ENCODE data around the gene PIK3C3. TPM values are rescaled to one million over a fixed set of nuclear protein-coding genes. Genes with fewer than 3 reads are reported as not detected.

The PIK3C3 gene
- total and polyA plus RNA-seq, 4 donors, result 12.2 to 25.8 (median 15.8) TPM

DNA sequence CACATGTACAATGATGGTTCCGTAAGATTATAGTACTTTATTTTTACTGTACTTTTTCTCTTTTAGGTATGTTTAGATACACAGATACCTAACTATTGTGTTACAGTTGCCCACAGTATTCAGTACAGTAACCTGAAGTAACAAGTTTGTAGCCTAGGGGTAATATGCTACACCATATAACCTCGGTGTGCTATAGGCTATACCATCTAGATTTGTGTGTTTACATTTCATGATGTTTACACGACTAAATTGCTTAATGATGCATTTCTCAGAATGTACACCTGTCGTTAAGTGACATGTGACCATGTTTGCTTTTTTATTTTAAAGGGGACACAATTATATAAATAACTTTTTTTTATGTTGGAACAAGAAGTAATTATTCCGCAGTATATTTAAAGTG, 34.5 kb downstream of the PIK3C3 start:
- WGBS, result 87% methylated on average over 5 of the region's 5 CpGs
- H3K9ac ChIP-seq (ENCODE audit: low read depth in 1 of 2, low read length in 2 of 2), result no peak overlapping the region
- H3K4me1 ChIP-seq (ENCODE audit: control insufficient read depth in 4 of 4, insufficient read depth in 4 of 4, low read length in 3 of 4), result no peaks in the 10 kb centered on the region
- no peaks in the 10 kb centered on the region for H3K9me3 ChIP-seq (ENCODE audit: control insufficient read depth in 4 of 4, low read length in 3 of 4)
- DNase-seq (ENCODE audit: low spot score), result no peak
- H3K27ac ChIP-seq (ENCODE audit: low read depth in 1 of 2, low read length in 2 of 2), result no peak overlapping the region
- TF ChIP-seq NR2F2 (IDR thresholded peaks at IDR 0.05) (no peak), HNF4G (IDR thresholded peaks at IDR 0.05) (no peak), EGR1 (IDR thresholded peaks at IDR 0.05; ENCODE audit: low read depth in 2 of 2) (no peak), RAD21 (IDR thresholded peaks at IDR 0.05) (no peak), YY1 (IDR thresholded peaks at IDR 0.05) (no peak)
- TF ChIP-seq, protein P1, sequence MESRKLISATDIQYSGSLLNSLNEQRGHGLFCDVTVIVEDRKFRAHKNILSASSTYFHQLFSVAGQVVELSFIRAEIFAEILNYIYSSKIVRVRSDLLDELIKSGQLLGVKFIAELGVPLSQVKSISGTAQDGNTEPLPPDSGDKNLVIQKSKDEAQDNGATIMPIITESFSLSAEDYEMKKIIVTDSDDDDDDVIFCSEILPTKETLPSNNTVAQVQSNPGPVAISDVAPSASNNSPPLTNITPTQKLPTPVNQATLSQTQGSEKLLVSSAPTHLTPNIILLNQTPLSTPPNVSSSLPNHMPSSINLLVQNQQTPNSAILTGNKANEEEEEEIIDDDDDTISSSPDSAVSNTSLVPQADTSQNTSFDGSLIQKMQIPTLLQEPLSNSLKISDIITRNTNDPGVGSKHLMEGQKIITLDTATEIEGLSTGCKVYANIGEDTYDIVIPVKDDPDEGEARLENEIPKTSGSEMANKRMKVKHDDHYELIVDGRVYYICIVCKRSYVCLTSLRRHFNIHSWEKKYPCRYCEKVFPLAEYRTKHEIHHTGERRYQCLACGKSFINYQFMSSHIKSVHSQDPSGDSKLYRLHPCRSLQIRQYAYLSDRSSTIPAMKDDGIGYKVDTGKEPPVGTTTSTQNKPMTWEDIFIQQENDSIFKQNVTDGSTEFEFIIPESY (IDR thresholded peaks at IDR 0.05), result no peak
- TF ChIP-seq, protein P2, sequence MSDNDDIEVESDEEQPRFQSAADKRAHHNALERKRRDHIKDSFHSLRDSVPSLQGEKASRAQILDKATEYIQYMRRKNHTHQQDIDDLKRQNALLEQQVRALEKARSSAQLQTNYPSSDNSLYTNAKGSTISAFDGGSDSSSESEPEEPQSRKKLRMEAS (IDR thresholded peaks at IDR 0.05), result no peak
- H3K4me3 ChIP-seq (ENCODE audit: low read depth in 1 of 3, low read length in 3 of 3), result no peak overlapping the region
- H3K36me3 ChIP-seq (ENCODE audit: control insufficient read depth in 4 of 4, insufficient read depth in 3 of 4, low read depth in 1 of 4, low read length in 3 of 4), result peaks cover 3 to 22% (median 11%) of the 10 kb centered on the region in 4 donors
- no peaks in the 10 kb centered on the region for H3K27me3 ChIP-seq (ENCODE audit: control insufficient read depth in 4 of 4, insufficient read depth in 4 of 4, low read length in 3 of 4)

DNA sequence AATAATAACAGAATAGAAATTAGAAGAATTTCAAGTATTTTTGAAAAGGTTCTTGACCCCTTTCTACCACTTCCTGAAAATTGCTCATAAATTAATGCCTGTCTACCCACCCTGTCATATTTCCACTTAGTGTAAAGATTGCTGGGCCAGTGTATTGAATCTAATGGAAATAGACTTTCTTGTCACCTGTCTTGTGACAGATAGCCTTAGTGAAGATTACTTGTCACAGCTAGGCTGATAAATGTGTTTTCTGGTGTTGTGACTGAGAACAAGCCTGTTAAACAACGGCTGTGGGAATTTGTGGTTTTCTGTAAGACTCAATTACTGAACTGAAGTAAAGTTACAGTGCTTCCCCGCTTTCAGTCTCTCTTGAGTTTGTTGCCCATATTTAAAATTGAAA, 37.0 kb downstream of the PIK3C3 start:
- Histone ChIP-seq H3K9ac (ENCODE audit: low read depth in 1 of 2, low read length in 2 of 2) (no peak overlapping the region), H3K27me3 (ENCODE audit: control insufficient read depth in 4 of 4, insufficient read depth in 4 of 4, low read length in 3 of 4) (no peaks in the 10 kb centered on the region), H3K4me1 (ENCODE audit: control insufficient read depth in 4 of 4, insufficient read depth in 4 of 4, low read length in 3 of 4) (no peaks in the 10 kb centered on the region), H3K9me3 (ENCODE audit: control insufficient read depth in 4 of 4, low read length in 3 of 4) (no peaks in the 10 kb centered on the region), H3K27ac (ENCODE audit: low read depth in 1 of 2, low read length in 2 of 2) (no peak overlapping the region), H3K4me3 (ENCODE audit: low read depth in 1 of 3, low read length in 3 of 3) (no peak overlapping the region), H3K36me3 (ENCODE audit: control insufficient read depth in 4 of 4, insufficient read depth in 3 of 4, low read depth in 1 of 4, low read length in 3 of 4) (peaks cover 2 to 21% (median 15%) of the 10 kb centered on the region in 4 donors)
- 83% methylated on average over 2 of the region's 2 CpGs for WGBS
- no peak for DNase-seq (ENCODE audit: low spot score)
- TF ChIP-seq HNF4A (conservative IDR thresholded peaks at IDR 0.05) (no peak), FOXA1 (IDR thresholded peaks at IDR 0.05) (no peak), JUND (IDR thresholded peaks at IDR 0.05) (no peak), EGR1 (IDR thresholded peaks at IDR 0.05; ENCODE audit: low read depth in 2 of 2) (no peak), HNF4G (IDR thresholded peaks at IDR 0.05) (no peak), TAF1 (conservative IDR thresholded peaks at IDR 0.05) (no peak), FOXA2 (IDR thresholded peaks at IDR 0.05) (no peak), RAD21 (IDR thresholded peaks at IDR 0.05) (no peak), GABPA (IDR thresholded peaks at IDR 0.05 in 1 of 2, conservative IDR thresholded peaks at IDR 0.05 in 1 of 2) (no peak), SP1 (IDR thresholded peaks at IDR 0.05) (no peak), RXRA (IDR thresholded peaks at IDR 0.05) (no peak), NR2F2 (IDR thresholded peaks at IDR 0.05) (no peak)
- TF ChIP-seq, protein P1 (IDR thresholded peaks at IDR 0.05), result no peak
- TF ChIP-seq, protein P3, sequence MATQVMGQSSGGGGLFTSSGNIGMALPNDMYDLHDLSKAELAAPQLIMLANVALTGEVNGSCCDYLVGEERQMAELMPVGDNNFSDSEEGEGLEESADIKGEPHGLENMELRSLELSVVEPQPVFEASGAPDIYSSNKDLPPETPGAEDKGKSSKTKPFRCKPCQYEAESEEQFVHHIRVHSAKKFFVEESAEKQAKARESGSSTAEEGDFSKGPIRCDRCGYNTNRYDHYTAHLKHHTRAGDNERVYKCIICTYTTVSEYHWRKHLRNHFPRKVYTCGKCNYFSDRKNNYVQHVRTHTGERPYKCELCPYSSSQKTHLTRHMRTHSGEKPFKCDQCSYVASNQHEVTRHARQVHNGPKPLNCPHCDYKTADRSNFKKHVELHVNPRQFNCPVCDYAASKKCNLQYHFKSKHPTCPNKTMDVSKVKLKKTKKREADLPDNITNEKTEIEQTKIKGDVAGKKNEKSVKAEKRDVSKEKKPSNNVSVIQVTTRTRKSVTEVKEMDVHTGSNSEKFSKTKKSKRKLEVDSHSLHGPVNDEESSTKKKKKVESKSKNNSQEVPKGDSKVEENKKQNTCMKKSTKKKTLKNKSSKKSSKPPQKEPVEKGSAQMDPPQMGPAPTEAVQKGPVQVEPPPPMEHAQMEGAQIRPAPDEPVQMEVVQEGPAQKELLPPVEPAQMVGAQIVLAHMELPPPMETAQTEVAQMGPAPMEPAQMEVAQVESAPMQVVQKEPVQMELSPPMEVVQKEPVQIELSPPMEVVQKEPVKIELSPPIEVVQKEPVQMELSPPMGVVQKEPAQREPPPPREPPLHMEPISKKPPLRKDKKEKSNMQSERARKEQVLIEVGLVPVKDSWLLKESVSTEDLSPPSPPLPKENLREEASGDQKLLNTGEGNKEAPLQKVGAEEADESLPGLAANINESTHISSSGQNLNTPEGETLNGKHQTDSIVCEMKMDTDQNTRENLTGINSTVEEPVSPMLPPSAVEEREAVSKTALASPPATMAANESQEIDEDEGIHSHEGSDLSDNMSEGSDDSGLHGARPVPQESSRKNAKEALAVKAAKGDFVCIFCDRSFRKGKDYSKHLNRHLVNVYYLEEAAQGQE (IDR thresholded peaks at IDR 0.05), result no peak
- TF ChIP-seq, protein P4, sequence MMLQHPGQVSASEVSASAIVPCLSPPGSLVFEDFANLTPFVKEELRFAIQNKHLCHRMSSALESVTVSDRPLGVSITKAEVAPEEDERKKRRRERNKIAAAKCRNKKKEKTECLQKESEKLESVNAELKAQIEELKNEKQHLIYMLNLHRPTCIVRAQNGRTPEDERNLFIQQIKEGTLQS (IDR thresholded peaks at IDR 0.05), result no peak
- TF ChIP-seq, protein P2 (IDR thresholded peaks at IDR 0.05), result no peak
- TF ChIP-seq, protein P5, sequence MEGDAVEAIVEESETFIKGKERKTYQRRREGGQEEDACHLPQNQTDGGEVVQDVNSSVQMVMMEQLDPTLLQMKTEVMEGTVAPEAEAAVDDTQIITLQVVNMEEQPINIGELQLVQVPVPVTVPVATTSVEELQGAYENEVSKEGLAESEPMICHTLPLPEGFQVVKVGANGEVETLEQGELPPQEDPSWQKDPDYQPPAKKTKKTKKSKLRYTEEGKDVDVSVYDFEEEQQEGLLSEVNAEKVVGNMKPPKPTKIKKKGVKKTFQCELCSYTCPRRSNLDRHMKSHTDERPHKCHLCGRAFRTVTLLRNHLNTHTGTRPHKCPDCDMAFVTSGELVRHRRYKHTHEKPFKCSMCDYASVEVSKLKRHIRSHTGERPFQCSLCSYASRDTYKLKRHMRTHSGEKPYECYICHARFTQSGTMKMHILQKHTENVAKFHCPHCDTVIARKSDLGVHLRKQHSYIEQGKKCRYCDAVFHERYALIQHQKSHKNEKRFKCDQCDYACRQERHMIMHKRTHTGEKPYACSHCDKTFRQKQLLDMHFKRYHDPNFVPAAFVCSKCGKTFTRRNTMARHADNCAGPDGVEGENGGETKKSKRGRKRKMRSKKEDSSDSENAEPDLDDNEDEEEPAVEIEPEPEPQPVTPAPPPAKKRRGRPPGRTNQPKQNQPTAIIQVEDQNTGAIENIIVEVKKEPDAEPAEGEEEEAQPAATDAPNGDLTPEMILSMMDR (IDR thresholded peaks at IDR 0.05; ENCODE audit: low read depth, low read length, missing input control), result no peak
